Measurements from ENCODE around the gene GCGR.

DNA sequence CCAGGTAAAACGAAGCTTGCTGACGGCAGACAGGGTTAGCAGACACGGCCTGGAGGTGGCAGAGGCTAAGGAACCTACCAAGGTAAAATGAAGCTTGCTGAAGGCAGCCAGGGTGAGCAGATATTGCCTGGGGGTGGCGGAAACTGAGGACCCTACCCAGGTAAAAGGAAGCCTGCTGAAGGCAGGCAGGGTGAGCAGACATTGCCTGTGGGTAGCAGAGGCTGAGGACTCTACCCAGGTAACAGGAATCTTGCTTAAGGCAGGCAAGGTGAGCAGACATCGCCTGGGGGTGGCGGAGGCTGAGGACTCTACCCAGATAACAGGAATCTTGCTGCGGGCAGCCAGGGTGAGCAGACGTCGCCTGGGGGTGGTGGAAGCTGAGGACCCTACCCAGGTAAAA is 2.6 kb upstream of the GCGR start:
- TF ChIP-seq CTCF (conservative IDR thresholded peaks at IDR 0.05; ENCODE audit: low read length) (no peak), EZH2phosphoT487 (IDR thresholded peaks at IDR 0.05; ENCODE audit: borderline replicate concordance, low read depth, low read length) (no peak)

Measured in OCI-LY7 (cell line).